Stimulated activated CD8-positive, alpha-beta memory T cell treated with anti-CD3 and anti-CD28 coated beads, Interleukin-15, amount 100 ng/mL, for 4 hours (primary cell): ENCODE measurements around the gene TMEM225.
"Not testable (repeated sequence)": the region's sequence is repeated elsewhere in the genome, so short reads cannot be mapped to it uniquely, and the experiment has no call there.

Experiments used
- DNase-seq, 2 donors: peaks; one replicate each; pipeline ENCODE4 v3.0.0-alpha.2; 2020; ENCODE audit warnings: low read depth in 2 of 2

The TMEM225 gene

GRCh38 chr11:123885570-123885969 lies at the start of gene TMEM225:
Gene TMEM225, minus strand, starts transcription at chr11:123885670. Its CDS starts 245 bp downstream, at chr11:123885425.
- no peak for DNase-seq

DNA sequence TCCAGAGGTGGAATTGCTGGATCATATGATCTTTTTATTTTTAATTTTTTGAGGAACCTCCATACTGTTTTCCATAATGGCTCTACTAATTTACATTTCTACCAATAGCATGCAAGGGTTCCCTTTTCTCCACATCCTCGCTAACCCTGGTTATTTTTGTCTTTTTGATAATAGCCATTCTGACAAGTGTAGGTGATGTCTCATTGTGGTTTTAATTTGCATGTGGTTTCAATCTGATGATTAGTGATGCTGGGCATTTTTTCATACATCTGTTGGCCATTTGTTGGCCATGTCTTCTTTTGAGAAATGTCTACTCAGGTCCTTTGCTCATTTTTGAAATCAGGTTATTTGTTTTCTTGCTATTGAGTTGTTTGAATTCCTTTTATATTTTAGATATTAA lies 38.6 kb upstream of the TMEM225 start:
- no peak for DNase-seq

DNA sequence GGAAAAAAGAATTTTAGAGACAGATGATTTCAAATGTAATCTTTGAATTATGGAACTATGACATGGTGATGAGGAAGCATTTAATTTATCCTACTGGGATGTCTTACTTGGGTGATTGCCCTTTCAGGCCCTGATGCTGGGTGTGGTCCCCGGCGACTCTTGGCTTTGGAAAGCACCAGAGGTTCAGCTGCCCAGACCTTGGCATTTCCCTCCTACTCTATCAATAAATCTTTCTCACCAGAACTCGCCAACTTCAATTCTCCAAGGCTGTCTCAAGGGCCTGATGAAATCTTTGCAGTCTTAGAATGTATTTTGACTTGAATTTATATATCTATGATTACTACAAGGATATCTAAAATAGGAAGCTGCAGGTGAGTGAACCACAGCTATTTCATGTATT lies 35.5 kb upstream of the TMEM225 start:
- DNase-seq: no peak

DNA sequence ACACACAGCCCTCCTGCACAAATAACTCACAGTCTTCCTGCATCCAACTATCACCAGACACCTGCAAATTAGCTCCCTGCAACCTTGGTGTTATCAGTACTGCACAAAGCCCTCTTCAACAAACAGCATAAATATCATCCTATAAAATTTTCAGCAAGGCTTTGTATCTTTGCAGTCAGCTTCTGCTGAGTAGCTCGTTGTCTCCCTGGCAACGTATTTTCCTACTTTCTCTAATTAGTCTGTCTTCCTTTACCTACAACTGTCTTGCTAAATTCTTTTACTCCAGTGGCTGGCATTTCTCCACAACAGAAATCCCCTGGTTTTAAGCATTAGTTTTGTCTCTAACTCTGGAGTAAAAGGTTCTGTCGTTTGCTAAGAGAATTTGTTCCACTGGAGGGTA lies 20.4 kb upstream of the TMEM225 start:
- DNase-seq: no peak

DNA sequence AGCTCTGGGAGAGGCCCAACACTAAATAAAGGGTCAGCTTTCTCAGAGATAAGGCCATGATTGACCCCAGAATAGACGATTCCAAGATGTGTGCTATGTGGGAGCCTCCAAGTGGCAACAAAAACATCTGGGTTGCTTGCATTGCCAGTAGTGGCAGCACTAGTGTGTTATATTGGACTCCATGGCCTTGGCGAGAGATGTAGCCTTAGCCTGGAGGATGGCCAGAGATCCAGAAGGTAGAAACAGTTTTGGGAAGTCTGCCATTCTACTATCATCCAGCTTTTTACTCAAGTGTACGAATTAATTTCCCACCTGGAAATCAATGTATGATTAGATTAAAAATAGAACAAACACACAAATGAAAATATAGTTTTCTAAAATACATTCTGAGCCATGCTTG lies 19.5 kb upstream of the TMEM225 start:
- DNase-seq: no peak

DNA sequence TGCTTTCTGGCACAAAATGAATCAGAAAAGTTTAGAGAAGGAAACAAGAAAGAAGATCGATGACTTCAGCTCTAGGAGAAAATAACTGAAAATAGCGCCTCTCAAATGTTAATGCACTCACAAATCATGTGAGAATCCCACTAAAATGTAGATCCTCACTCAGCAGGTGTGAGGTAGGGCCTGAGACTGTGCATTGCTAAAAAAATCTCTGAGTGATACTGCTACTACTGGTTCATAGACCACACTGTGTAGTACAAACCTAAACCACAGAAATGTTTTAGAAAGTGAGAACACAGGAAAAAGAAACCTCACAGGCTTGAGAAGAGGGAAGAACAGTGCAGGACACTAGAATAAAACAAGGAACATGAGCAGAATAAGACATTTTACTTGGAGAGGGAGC lies 18.5 kb upstream of the TMEM225 start:
- no peak for DNase-seq

DNA sequence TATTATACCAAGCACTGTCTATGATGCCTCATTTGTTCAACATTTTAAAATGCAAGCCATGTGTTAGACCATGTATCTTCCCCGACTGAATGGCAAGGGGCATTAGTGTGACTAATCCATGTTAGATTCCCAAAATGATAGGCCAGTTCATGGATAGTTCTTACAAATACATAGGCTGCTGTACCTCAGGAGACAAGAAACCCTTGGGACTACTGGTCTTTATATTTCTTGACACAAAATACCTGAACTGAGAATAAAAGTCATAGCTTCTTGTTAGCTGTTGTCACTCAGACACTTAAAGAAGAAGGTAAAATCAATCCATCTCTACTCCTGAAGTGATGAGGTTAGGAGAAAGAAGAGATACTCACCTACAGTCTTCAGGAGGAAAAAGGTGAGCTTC lies 16.4 kb upstream of the TMEM225 start, which contains the start of gene OR8D4:
Gene OR8D4 (plus strand): TSS at position 301 of the 400 bp plus-strand sequence. CDS start 4,265 bp downstream, outside the sequence.
- DNase-seq: no peak

DNA sequence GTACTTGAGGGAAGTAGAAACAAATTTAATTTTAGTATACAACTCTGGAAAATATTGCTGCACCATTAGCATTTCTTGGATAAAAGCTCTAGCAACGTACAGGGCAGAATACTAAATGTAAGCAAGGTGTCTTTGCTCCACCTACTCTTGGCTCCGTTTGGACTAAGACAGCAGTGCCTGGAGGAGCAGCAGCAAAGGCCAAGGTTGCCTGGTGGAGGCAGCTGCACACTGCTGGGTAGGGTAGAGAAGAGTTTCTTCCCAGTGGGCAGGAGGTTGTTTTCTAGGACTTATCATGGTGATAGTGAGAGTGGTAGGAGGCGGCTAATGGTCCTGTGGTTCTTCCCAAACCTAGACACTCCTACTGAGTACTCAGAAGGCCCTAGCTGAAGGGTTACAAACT lies 14.3 kb upstream of the TMEM225 start:
- no peak for DNase-seq

DNA sequence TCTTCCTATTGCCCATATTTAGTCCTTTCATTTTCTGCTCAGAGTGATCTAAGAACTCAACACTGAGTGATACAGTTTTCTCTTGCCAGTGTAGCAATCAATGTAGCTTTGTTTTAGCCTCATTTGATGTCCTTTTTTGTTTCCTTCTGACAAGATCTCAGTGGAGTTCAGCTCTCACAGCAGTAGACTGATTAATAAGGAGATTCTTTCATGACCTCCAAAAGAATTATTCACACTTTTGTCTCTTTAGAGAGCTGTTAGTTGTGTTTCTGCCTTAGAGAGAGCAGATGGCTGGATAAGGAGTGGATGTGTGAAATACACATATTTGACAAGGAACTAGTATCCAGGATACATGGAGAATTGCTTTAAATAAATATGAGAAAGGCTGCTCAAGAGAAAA lies 6.6 kb upstream of the TMEM225 start:
- no peak for DNase-seq

GRCh38 chr11:123880912-123881311 lies 4.6 kb downstream of the TMEM225 start:
- DNase-seq: no peak

DNA sequence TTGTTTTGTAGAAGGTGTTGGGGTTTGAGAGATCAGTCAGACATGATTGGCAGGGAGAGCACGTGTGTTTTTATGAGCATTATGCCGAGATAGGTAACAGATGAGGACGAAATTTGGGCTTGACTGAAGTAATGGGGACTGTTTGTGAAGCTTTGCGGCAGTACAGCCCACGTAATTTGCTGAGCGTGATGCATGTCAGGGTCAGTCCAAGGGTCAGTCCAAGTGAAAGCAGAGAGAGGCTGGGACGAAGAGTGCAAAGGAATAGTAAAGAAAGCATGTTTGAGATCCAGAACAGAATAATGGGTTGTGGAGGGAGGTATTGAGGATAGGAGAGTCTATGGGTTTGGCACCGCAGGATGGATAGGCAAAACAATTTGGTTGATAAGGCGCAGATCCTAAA lies 17.7 kb downstream of the TMEM225 start:
- DNase-seq: not testable (repeated sequence)

GRCh38 chr11:123865293-123865692 lies 20.2 kb downstream of the TMEM225 start:
- DNase-seq: not testable (repeated sequence)

- DNase-seq: no peak
These were observed 25.7 kb downstream of the TMEM225 start for GRCh38 chr11:123859731-123860130.

DNA sequence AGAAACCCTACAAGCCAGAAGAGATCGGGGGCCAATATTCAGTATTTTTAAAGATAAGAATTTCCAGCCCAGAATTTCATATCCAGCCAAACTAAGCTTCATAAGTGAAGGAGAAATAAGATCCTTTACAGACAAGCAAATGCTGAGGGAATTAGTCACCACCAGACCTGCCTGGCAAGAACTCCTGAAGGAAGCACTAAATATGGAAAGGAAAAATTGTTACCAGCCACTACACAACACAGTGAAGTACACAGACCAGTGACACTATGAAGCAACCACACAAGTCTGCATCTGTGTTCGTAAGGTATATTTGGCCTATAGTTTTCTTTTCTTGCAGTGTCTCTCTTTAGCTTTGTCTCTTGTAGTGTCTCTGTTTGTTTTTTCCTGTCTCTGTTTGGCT lies 29.0 kb downstream of the TMEM225 start:
- DNase-seq: no peak

DNA sequence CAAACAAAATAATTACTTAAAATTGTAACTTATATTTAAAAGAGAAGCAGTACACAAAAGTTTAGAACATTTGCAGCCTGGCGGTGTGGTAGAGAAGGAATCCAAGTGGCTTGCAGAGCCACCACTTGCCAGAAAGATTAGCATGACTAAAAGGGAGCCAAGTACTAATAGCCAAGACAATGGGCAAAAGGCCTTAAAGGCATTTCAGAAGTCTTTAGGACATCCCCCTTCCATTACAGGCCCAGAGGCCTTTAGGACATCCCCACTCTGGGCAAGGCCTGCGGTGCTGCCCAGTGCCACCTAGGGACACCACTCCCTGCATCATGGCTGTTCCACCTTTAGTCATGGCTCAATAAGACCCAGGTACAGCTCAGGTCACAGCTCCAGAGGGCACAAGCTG lies 32.4 kb downstream of the TMEM225 start:
- no peak for DNase-seq

DNA sequence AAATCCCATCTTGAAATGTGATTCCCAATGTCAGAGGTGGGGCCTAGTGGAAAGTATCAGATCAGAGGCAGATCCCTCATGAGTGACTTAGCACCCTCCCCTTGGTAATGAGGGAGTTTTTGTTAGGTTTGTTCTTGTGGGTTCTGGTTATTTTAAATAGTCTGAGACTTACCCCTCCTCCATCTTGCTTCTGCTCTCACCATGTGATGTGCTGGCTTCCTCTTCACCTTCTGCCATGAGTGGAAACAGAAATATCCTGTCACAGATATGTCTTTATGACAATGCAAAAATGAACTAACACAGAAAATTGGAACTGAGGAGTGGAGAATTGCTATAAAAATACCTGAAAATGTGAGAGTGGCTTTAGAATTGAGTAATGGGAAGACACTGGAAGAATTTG lies 33.1 kb downstream of the TMEM225 start:
- no peak for DNase-seq

DNA sequence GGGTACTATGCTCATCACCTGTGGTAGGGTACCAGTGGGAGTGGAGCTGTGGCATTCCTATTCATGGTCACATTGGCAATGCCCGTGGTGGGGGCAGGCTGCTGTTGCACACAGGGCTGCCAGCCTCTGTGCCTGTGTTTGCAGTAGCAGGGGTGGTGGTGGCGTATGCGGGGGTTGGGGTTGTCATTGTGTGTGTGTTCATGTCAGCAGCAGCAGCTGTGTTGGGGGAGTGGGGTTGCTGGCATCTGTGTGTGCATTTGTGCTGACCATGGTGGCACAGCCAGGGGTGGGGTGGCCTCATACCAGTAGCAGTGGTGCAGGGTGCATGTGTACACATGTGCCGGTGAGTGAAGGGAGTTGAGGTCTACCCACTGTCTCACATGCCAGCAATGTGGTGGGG lies 34.4 kb downstream of the TMEM225 start:
- no peak for DNase-seq

DNA sequence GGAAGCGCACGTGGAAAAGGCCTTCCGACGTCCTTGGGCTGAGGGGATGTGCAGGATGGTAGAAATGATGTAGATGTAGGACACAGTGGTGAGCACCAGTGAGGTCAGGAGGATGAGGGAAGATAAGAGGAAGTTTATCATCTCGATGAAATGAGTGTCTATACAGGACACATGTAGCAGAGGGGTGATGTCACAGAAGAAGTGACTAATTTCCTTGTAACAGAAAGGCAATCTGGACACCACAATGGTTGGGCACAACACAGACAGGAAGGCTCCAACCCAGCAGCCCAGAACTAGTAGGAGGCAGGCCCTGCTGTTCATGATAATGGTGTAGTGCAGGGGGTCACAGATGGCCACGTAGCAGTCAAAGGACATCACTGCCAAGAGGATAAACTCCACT lies 44.3 kb downstream of the TMEM225 start:
- no peak for DNase-seq

GRCh38 chr11:123839131-123839530 lies 46.3 kb downstream of the TMEM225 start:
- no peak for DNase-seq

- no peak for DNase-seq
These were observed 46.8 kb downstream of the TMEM225 start for GRCh38 chr11:123838659-123839058.

DNA sequence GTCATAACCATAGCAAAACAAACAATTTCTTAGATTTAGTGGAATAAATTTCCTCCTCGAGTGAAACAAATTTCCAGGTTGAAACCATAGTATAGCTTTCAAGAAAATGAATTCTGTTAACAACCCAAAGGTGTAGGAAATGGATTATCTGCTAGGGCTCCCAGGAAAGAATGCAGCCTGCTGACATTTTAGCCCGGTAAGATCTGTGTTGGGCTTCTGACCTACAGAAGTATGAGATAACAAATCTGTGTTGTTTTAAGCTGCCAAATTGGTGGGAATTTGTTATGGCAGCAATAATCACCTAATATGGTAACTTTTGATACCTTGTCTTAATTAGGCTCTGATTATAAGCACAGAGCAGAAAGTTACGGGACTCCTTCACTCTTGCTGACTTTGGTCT lies 47.3 kb downstream of the TMEM225 start:
- no peak for DNase-seq

DNA sequence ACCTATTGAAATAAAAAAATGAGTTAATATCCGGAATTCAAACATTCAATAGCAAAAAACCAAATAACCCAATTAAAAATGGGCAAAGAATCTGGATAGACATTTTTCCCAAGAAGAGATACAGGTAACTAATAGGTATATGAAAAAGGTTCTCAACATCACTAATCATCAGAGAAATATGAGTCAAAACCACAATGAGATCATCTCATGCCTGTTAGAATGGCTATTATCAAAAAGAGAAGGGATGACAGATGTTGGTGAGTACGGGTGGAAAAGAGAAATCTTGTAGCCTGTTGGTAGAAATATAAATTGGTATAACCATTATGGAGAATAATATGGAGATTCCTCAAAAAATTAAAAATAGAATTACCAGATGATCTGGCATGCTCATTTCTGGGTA lies 52.4 kb downstream of the TMEM225 start:
- DNase-seq: no peak
